Prostate gland (tissue), 2 donors: ENCODE data around the gene MRNIP. TPM values are rescaled to one million over a fixed set of nuclear protein-coding genes. Genes with fewer than 3 reads are reported as not detected.

ENCODE experiments used
- DNase-seq: peaks from one replicate; pipeline ENCODE4 v3.0.0-alpha.2; 2019; ENCODE audit warnings: low spot score
- H3K27ac ChIP-seq, 2 donors: fragments of 200-600 bp; sonication (generic); 2 replicates each; pipeline ENCODE4 v1.5.1; 2017 to 2019
- H3K27me3 ChIP-seq: fragments of 200-600 bp; sonication (generic); replicated peaks from 2 replicates; pipeline ENCODE4 v1.5.1; 2019; ENCODE audit not compliant: insufficient read depth
- H3K36me3 ChIP-seq, 2 donors: fragments of 200-600 bp; sonication (generic); 1 replicate in 1 of 2; 2 replicates in 1 of 2; pipeline versions ENCODE4 v1.5.1 to v1.8.1; 2017 to 2019
- H3K4me1 ChIP-seq: fragments of 200-600 bp; sonication (generic); replicated peaks from 2 replicates; pipeline ENCODE4 v1.5.1; 2019
- H3K4me3 ChIP-seq, 2 donors: fragments of 200-600 bp; sonication (generic); 2 replicates each; pipeline ENCODE4 v1.5.1; 2017 to 2019
- H3K9me3 ChIP-seq: fragments of 200-600 bp; sonication (generic); 2 replicates; pipeline ENCODE4 v1.5.1; 2017
- POLR2A ChIP-seq: fragments of 450-650 bp; IDR thresholded peaks from one replicate; pipeline ENCODE4 v1.6.1; 2016; ENCODE audit warnings: antibody characterized with exemption, mild to moderate bottlenecking
- POLR2AphosphoS5 ChIP-seq: sonication (generic); formaldehyde crosslinking; IDR thresholded peaks from one replicate; pipeline ENCODE4 v1.6.1; 2017; ENCODE audit warnings: antibody characterized with exemption
- WGBS: methylation state at CpG from one replicate; pipeline ENCODE4 v1.1.5; 2018; 5-methylcytosine and 5-hydroxymethylcytosine counted together
- intact Hi-C: fragments of 100-400 bp; cut with DNase I; formaldehyde crosslinking; loops from one replicate; pipeline ENCODE4 v1.14.2; 2022
- total RNA-seq, 2 donors: library from RNA; depleted of rRNA; stranded (reverse); fragments of >200 nt; gene quantifications; one replicate each; pipeline ENCODE4 v1.1.0, GENCODE V29; 2016
- TF ChIP-seq, protein P1 (sequence below), 4 experiments: fragments of 200-600 bp in 2 of 4; fragments of 450-650 bp in 2 of 4; sonication (generic) in 2 of 4; IDR thresholded peaks; 1 replicate in 3 of 4; 2 replicates in 1 of 4; pipeline ENCODE4 v1.5.1; 2016 to 2019; ENCODE audit warnings: antibody characterized with exemption in 4 of 4, mild to moderate bottlenecking in 2 of 4, moderate library complexity in 2 of 4

The MRNIP gene
- total RNA-seq, 2 donors from 2014 or later = 30.0 to 55.2 TPM

DNA sequence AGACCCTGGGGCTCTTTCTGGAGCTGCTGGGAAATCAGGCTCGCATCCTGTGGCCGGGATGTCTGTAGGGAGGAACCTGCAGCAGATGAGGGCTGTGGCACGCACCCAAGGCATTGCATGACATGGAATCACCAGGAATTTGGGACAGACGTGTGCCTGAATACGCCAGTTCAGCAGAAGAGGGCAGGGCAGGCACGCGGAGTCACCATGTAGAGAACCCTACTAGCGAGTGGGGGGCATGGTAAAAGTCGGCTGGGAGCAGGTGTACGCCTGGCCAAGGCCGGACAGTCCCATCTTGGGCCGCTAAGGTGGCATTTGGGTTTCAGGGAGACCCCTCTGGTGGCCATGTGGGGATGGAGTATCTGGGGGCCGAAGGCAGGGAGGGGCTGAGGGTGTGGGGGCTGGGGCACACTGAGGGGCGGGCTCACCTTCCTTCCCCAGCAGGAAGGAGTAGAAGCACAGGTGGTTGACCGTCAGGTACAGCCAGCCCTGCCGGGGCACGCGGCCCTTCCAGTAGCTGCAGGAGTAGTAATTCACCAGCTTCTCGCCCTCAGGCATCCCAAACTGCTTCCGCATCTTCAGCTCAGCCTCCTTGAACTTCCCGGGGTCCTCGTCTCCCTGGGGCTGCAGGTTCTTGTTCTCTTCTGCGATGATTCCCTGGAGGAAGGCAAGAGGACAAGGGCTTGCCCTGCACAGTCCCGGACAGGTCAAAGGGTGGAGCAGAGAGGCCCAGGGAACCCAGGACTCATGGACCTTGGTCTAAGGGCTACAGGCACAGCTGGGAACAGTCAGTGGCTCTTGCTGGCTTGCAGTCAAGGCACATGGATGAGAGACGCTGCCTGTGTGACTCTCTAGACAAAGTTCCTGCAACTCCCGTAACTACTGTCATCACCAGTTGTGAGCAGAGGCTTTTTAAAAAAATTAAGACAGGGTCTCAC, 35.6 kb upstream of the MRNIP start:
- Histone ChIP-seq H3K4me3 (no peak overlapping the region), H3K27ac (no peak overlapping the region), H3K36me3 (peaks cover 15 to 28% of the 10 kb centered on the region in 2 donors), H3K9me3 (no peaks in the 10 kb centered on the region), H3K4me1 (no peaks in the 10 kb centered on the region), H3K27me3 (no peaks in the 10 kb centered on the region)
- DNase-seq = no peak
- 89% methylated on average over 26 of the region's 26 CpGs for WGBS
- intact Hi-C loops = no loop called here
- TF ChIP-seq, protein P1, sequence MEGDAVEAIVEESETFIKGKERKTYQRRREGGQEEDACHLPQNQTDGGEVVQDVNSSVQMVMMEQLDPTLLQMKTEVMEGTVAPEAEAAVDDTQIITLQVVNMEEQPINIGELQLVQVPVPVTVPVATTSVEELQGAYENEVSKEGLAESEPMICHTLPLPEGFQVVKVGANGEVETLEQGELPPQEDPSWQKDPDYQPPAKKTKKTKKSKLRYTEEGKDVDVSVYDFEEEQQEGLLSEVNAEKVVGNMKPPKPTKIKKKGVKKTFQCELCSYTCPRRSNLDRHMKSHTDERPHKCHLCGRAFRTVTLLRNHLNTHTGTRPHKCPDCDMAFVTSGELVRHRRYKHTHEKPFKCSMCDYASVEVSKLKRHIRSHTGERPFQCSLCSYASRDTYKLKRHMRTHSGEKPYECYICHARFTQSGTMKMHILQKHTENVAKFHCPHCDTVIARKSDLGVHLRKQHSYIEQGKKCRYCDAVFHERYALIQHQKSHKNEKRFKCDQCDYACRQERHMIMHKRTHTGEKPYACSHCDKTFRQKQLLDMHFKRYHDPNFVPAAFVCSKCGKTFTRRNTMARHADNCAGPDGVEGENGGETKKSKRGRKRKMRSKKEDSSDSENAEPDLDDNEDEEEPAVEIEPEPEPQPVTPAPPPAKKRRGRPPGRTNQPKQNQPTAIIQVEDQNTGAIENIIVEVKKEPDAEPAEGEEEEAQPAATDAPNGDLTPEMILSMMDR (IDR thresholded peaks at IDR 0.05) = no peak
- no peak for TF ChIP-seq POLR2A
- TF ChIP-seq POLR2AphosphoS5 = no peak

- whole genome bisulfite sequencing = 94% methylated on average over 31 of the region's 31 CpGs
- H3K9me3 ChIP-seq = no peaks in the 10 kb centered on the region
- peaks cover 15 to 31% of the 10 kb centered on the region in 2 donors for H3K36me3 ChIP-seq
- H3K27ac ChIP-seq = no peak overlapping the region
- intact Hi-C loops = no loop called here
- DNase-seq = no peak
- TF ChIP-seq POLR2AphosphoS5 = no peak
- TF ChIP-seq, protein P1 (IDR thresholded peaks at IDR 0.05) = no peak
- no peak for TF ChIP-seq POLR2A
- H3K4me1 ChIP-seq = no peaks in the 10 kb centered on the region
- H3K27me3 ChIP-seq = no peaks in the 10 kb centered on the region
- H3K4me3 ChIP-seq = no peak overlapping the region
These were observed 34.7 kb upstream of the MRNIP start for GRCh38 chr5:179893076-179893957.

- H3K4me1 ChIP-seq = no peaks in the 10 kb centered on the region
- TF ChIP-seq, protein P1 (IDR thresholded peaks at IDR 0.05) = no peak
- TF ChIP-seq POLR2A = no peak
- no peak for TF ChIP-seq POLR2AphosphoS5
- H3K36me3 ChIP-seq = peaks cover 15 to 29% of the 10 kb centered on the region in 2 donors
- no peak for DNase-seq
- WGBS = 80% methylated on average over 4 of the region's 5 CpGs
- intact Hi-C loops = no loop called here
- no peaks in the 10 kb centered on the region for H3K27me3 ChIP-seq
- no peaks in the 10 kb centered on the region for H3K9me3 ChIP-seq
- H3K4me3 ChIP-seq = no peak overlapping the region
- no peak overlapping the region for H3K27ac ChIP-seq
These were observed 33.6 kb upstream of the MRNIP start for GRCh38 chr5:179892255-179892654.

GRCh38 chr5:179890751-179891682, 32.4 kb upstream of the MRNIP start:
- H3K4me1 ChIP-seq = no peaks in the 10 kb centered on the region
- H3K27me3 ChIP-seq = no peaks in the 10 kb centered on the region
- DNase-seq = no peak
- no peak overlapping the region for H3K4me3 ChIP-seq
- peaks cover 15 to 29% of the 10 kb centered on the region in 2 donors for H3K36me3 ChIP-seq
- intact Hi-C loops = no loop called here
- H3K27ac ChIP-seq = no peak overlapping the region
- H3K9me3 ChIP-seq = no peaks in the 10 kb centered on the region
- 98% methylated on average over 24 of the region's 25 CpGs for WGBS
- no peak for TF ChIP-seq POLR2A
